RCC 7860 (cell line): ENCODE measurements around the gene SLC11A2.
"Not testable (repeated sequence)": the region's sequence is repeated elsewhere in the genome, so short reads cannot be mapped to it uniquely, and the experiment has no call there.

Source experiments
- DNase-seq: peaks from one replicate; pipeline ENCODE4 v3.0.0-alpha.2; 2015; ENCODE audit warnings: low spot score
- FAIRE-seq: peaks from 2 replicates; lab custom pipeline; 2012; peaks lifted over from hg19 to GRCh38; lab: Jason Lieb, UNC

The SLC11A2 gene

GRCh38 chr12:50991291-50991690 is 34.9 kb downstream of the SLC11A2 start:
- DNase-seq (no peak), FAIRE-seq (no peak)

GRCh38 chr12:50990791-50991190 is 35.4 kb downstream of the SLC11A2 start:
- FAIRE-seq (no peak), DNase-seq (no peak)

- no peak for DNase-seq
- no peak for FAIRE-seq
Observed at GRCh38 chr12:50990147-50990727, 35.9 kb downstream of the SLC11A2 start.

GRCh38 chr12:50988871-50989270 is 37.3 kb downstream of the SLC11A2 start:
- no peak for FAIRE-seq
- DNase-seq = no peak

- no peak for FAIRE-seq
- DNase-seq = no peak
Observed at GRCh38 chr12:50988051-50988450, 38.1 kb downstream of the SLC11A2 start.

- DNase-seq = no peak
- no peak for FAIRE-seq
Observed at GRCh38 chr12:50986966-50987737, 39.0 kb downstream of the SLC11A2 start.

- no peak for FAIRE-seq
- peak; percentile 29 for DNase-seq
Observed at GRCh38 chr12:50985322-50985721, 40.9 kb downstream of the SLC11A2 start.

GRCh38 chr12:50984586-50985298 is 41.4 kb downstream of the SLC11A2 start:
- DNase-seq (no peak), FAIRE-seq (no peak)

GRCh38 chr12:50981319-50982239 is 44.6 kb downstream of the SLC11A2 start:
- FAIRE-seq (no peak), DNase-seq (no peak)

- no peak for FAIRE-seq
- no peak for DNase-seq
Observed at GRCh38 chr12:50980545-50980944, 45.6 kb downstream of the SLC11A2 start.

- FAIRE-seq (no peak), DNase-seq (no peak)
Observed at GRCh38 chr12:50979369-50980052, 46.7 kb downstream of the SLC11A2 start.

GRCh38 chr12:50971946-50972345 is 54.2 kb downstream of the SLC11A2 start:
- no peak for DNase-seq
- FAIRE-seq = no peak

- FAIRE-seq (no peak), DNase-seq (no peak)
Observed at GRCh38 chr12:50964432-50964831, 61.8 kb downstream of the SLC11A2 start.

GRCh38 chr12:50961708-50962107 is 64.5 kb downstream of the SLC11A2 start:
- no peak for DNase-seq
- FAIRE-seq = no peak

- DNase-seq (no peak), FAIRE-seq (no peak)
Observed at GRCh38 chr12:50960130-50960529, 66.1 kb downstream of the SLC11A2 start.

GRCh38 chr12:50955697-50956096 is 70.5 kb downstream of the SLC11A2 start:
- DNase-seq (no peak), FAIRE-seq (no peak)

- DNase-seq = no peak
- FAIRE-seq = no peak
Observed at GRCh38 chr12:50955288-50955687, 70.9 kb downstream of the SLC11A2 start.

- FAIRE-seq = not testable (repeated sequence)
Observed at GRCh38 chr12:50954789-50955188, 71.4 kb downstream of the SLC11A2 start.

GRCh38 chr12:50953047-50953446 is 73.1 kb downstream of the SLC11A2 start:
- FAIRE-seq (no peak), DNase-seq (no peak)

More at GRCh38 chr12:50954789-50955188, 71.4 kb downstream of the SLC11A2 start:
- not testable (repeated sequence) for DNase-seq

- no peak for FAIRE-seq
- no peak for DNase-seq
Observed at GRCh38 chr12:50952510-50952909, 73.7 kb downstream of the SLC11A2 start, which contains the start of gene HIGD1C. Gene HIGD1C, plus strand, starts transcription at chr12:50952544. Its CDS starts 1,455 bp downstream, at chr12:50953999.
